Measurements from ENCODE around the gene PER3. TPM values are rescaled to one million over a fixed set of nuclear protein-coding genes. Genes with fewer than 3 reads are reported as not detected.

PER3 gene
- total and polyA plus RNA-seq, 9 of the 15 experiments (the other 6 are each of a cell fraction or from before 2014, with no cell fraction given) = 11.9 to 22.5 (median 14.6) TPM

DNA sequence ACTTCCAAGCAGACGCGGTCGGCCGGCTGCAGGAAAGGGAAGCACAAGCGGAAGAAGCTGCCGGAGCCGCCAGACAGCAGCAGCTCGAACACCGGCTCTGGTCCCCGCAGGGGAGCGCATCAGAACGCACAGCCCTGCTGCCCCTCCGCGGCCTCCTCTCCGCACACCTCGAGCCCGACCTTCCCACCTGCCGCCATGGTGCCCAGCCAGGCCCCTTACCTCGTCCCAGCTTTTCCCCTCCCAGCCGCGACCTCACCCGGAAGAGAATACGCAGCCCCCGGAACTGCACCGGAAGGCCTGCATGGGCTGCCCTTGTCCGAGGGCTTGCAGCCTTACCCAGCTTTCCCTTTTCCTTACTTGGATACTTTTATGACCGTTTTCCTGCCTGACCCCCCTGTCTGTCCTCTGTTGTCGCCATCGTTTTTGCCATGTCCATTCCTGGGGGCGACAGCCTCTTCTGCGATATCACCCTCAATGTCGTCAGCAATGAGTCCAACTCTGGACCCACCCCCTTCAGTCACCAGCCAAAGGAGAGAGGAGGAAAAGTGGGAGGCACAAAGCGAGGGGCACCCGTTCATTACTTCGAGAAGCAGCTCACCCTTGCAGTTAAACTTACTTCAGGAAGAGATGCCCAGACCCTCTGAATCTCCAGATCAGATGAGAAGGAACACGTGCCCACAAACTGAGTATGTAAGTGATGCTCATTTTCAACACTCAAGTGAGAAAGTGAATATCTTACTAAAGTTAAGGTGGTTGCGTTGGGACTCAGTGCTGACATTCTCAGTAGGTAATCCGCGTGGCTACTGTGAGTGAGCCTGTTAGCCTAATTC lies 43.2 kb downstream of the PER3 start (continued):
- TF ChIP-seq HNRNPH1 (optimal IDR thresholded peaks at IDR 0.05; ENCODE audit: low read depth, low read length) (no peak), HMG20B (CRISPR knock-in tag; IDR thresholded peaks at IDR 0.05) (no peak), MTF1 (CRISPR knock-in tag; IDR thresholded peaks at IDR 0.05; ENCODE audit: borderline replicate concordance) (no peak), SRSF3 (IDR thresholded peaks at IDR 0.05; ENCODE audit: insufficient read depth, low read length) (no peak), FOXA3 (CRISPR knock-in tag; conservative IDR thresholded peaks at IDR 0.05 in 1 of 2, IDR thresholded peaks at IDR 0.05 in 1 of 2) (0 out of 4 replicates have a peak, but pooled peaks of 1 of the 2 experiments have one; percentile 7), MEIS2 (IDR thresholded peaks at IDR 0.05; ENCODE audit: partially characterized antibody) (no peak), ESRRB (CRISPR knock-in tag; IDR thresholded peaks at IDR 0.05; ENCODE audit: borderline replicate concordance) (no peak), ZNF707 (CRISPR knock-in tag; conservative IDR thresholded peaks at IDR 0.05) (peak; percentile 49; the same call in 1 of the 2 replicates), RFX5 (IDR thresholded peaks at IDR 0.05; ENCODE audit: low read depth, low read length) (no peak), TCF3 (CRISPR knock-in tag; IDR thresholded peaks at IDR 0.05) (no peak), HLTF (IDR thresholded peaks at IDR 0.05) (peak; percentile 95), ZNF134 (CRISPR knock-in tag; conservative IDR thresholded peaks at IDR 0.05) (0 out of 2 replicates have a peak, but pooled peaks have one; percentile 40), ZFP1 (CRISPR knock-in tag; IDR thresholded peaks at IDR 0.05) (no peak), E2F3 (CRISPR knock-in tag; IDR thresholded peaks at IDR 0.05) (peak; percentile 67; the same call in 1 of the 2 replicates), NFRKB (IDR thresholded peaks at IDR 0.05; ENCODE audit: low read depth) (peak; percentile 94), CAMTA2 (CRISPR knock-in tag; conservative IDR thresholded peaks at IDR 0.05) (no peak), FOXJ3 (CRISPR knock-in tag; IDR thresholded peaks at IDR 0.05) (no peak), HNRNPK (IDR thresholded peaks at IDR 0.05; ENCODE audit: low read depth, low read length, poor library complexity, severe bottlenecking) (no peak), GTF2A2 (tag; IDR thresholded peaks at IDR 0.05) (no peak), SRF (CRISPR knock-in tag; IDR thresholded peaks at IDR 0.05) (no peak), ELF4 (CRISPR knock-in tag; IDR thresholded peaks at IDR 0.05) (peak; percentile 85; the same call in 1 of the 2 replicates), ZKSCAN8 (CRISPR knock-in tag; IDR thresholded peaks at IDR 0.05) (no peak), ZNF436 (CRISPR knock-in tag; IDR thresholded peaks at IDR 0.05) (no peak)
- TF ChIP-seq, protein P1, sequence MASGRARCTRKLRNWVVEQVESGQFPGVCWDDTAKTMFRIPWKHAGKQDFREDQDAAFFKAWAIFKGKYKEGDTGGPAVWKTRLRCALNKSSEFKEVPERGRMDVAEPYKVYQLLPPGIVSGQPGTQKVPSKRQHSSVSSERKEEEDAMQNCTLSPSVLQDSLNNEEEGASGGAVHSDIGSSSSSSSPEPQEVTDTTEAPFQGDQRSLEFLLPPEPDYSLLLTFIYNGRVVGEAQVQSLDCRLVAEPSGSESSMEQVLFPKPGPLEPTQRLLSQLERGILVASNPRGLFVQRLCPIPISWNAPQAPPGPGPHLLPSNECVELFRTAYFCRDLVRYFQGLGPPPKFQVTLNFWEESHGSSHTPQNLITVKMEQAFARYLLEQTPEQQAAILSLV (tag; IDR thresholded peaks at IDR 0.05) = 0 out of 2 replicates have a peak, but pooled peaks have one; percentile 45
- TF ChIP-seq, protein P2, sequence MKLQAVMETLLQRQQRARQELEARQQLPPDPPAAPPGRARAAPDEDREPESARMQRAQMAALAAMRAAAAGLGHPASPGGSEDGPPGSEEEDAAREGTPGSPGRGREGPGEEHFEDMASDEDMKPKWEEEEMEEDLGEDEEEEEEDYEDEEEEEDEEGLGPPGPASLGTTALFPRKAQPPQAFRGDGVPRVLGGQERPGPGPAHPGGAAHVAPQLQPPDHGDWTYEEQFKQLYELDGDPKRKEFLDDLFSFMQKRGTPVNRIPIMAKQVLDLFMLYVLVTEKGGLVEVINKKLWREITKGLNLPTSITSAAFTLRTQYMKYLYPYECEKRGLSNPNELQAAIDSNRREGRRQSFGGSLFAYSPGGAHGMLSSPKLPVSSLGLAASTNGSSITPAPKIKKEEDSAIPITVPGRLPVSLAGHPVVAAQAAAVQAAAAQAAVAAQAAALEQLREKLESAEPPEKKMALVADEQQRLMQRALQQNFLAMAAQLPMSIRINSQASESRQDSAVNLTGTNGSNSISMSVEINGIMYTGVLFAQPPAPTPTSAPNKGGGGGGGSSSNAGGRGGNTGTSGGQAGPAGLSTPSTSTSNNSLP (IDR thresholded peaks at IDR 0.05; ENCODE audit: borderline replicate concordance, low read depth, low read length) = no peak

Measured in K562 (cell line).